Loucy (cell line): Measurements from ENCODE around the gene C17orf113.

ENCODE experiments used
- H2AFZ ChIP-seq: fragments of 200-600 bp; sonication (generic); 2 replicates; pipeline ENCODE4 v1.6.0; 2016; ENCODE audit warnings: antibody characterized with exemption, mild to moderate bottlenecking, low read length, moderate library complexity
- H3F3A ChIP-seq: fragments of 200-600 bp; 2 replicates; pipeline ENCODE4 v1.6.0; 2016; ENCODE audit warnings: antibody characterized with exemption, low read depth, mild to moderate bottlenecking
- H3K27me3 ChIP-seq: fragments of 200-600 bp; sonication (generic); 2 replicates; pipeline ENCODE4 v1.6.1; 2014; ENCODE audit warnings: low read length, mild to moderate bottlenecking; ENCODE audit not compliant: insufficient read depth, poor library complexity, severe bottlenecking
- H3K36me3 ChIP-seq: fragments of 200-600 bp; sonication (generic); 2 replicates; pipeline ENCODE4 v1.6.1; 2016; ENCODE audit warnings: low read length; ENCODE audit not compliant: insufficient read depth
- H3K4me1 ChIP-seq: fragments of 200-600 bp; sonication (generic); 2 replicates; pipeline ENCODE4 v1.5.1; 2014; ENCODE audit warnings: low read length, mild to moderate bottlenecking; ENCODE audit not compliant: insufficient read depth, poor library complexity, severe bottlenecking
- H3K4me2 ChIP-seq: fragments of 200-600 bp; sonication (generic); 2 replicates; pipeline ENCODE4 v1.6.0; 2014; ENCODE audit warnings: antibody characterized with exemption, low read length, low read depth, mild to moderate bottlenecking; ENCODE audit not compliant: poor library complexity, severe bottlenecking
- H3K4me3 ChIP-seq: fragments of 200-600 bp; sonication (generic); 2 replicates; pipeline ENCODE4 v1.5.1; 2014; ENCODE audit warnings: low read length, mild to moderate bottlenecking, mixed read lengths; ENCODE audit not compliant: poor library complexity, severe bottlenecking
- H3K79me2 ChIP-seq: fragments of 200-600 bp; sonication (generic); 2 replicates; pipeline ENCODE4 v1.6.1; 2014; ENCODE audit warnings: low read length; ENCODE audit not compliant: insufficient read depth
- H3K9ac ChIP-seq: fragments of 200-600 bp; sonication (generic); 2 replicates; pipeline ENCODE4 v1.6.0; 2014; ENCODE audit warnings: mild to moderate bottlenecking, low read depth, low read length, moderate library complexity; ENCODE audit not compliant: poor library complexity, severe bottlenecking
- H3K9me2 ChIP-seq: fragments of 200-600 bp; sonication (generic); replicated peaks from 2 replicates; pipeline ENCODE4 v1.6.1; 2016; ENCODE audit warnings: low read depth, low read length, mixed read lengths
- H3K9me3 ChIP-seq: fragments of 200-600 bp; sonication (generic); 2 replicates; pipeline ENCODE4 v1.6.1; 2014; ENCODE audit warnings: mild to moderate bottlenecking, antibody characterized with exemption, low read length, low read depth; ENCODE audit not compliant: insufficient read depth
- H4K20me1 ChIP-seq: fragments of 200-600 bp; sonication (generic); 2 replicates; pipeline ENCODE4 v1.6.0; 2014; ENCODE audit warnings: antibody characterized with exemption, low read length, mild to moderate bottlenecking; ENCODE audit not compliant: insufficient read depth, poor library complexity, severe bottlenecking
- CTCF ChIP-seq: fragments of 200-600 bp; sonication (generic); conservative IDR thresholded peaks from 2 replicates; pipeline ENCODE4 v1.5.1; 2014; ENCODE audit warnings: mild to moderate bottlenecking, antibody characterized with exemption, low read length
- EZH2phosphoT487 ChIP-seq: fragments of 200-600 bp; IDR thresholded peaks from 2 replicates; pipeline ENCODE4 v1.6.1; 2018; ENCODE audit warnings: antibody characterized with exemption, mild to moderate bottlenecking, moderate library complexity, borderline replicate concordance

Gene C17orf113

GRCh38 chr17:42090964-42091790 is 40.8 kb upstream of the C17orf113 start:
- Histone ChIP-seq H3K9ac (no peak overlapping the region), H3K4me3 (no peak overlapping the region), H3K27me3 (no peaks in the 10 kb centered on the region), H3K79me2 (no peaks in the 10 kb centered on the region), H3K4me1 (peaks cover 5% of the 10 kb centered on the region), H3K4me2 (no peak overlapping the region), H3F3A (no peaks in the 10 kb centered on the region), H3K36me3 (no peaks in the 10 kb centered on the region), H4K20me1 (no peaks in the 10 kb centered on the region), H3K9me3 (no peaks in the 10 kb centered on the region), H2AFZ (no peak overlapping the region), H3K9me2 (no peaks in the 10 kb centered on the region)
- no peak for TF ChIP-seq EZH2phosphoT487

- H3K4me2 ChIP-seq, result no peak overlapping the region
- peaks cover 5% of the 10 kb centered on the region for H3K4me1 ChIP-seq
- no peak overlapping the region for H3K9ac ChIP-seq
- H3K9me3 ChIP-seq, result no peaks in the 10 kb centered on the region
- no peaks in the 10 kb centered on the region for H3K36me3 ChIP-seq
- no peaks in the 10 kb centered on the region for H3K79me2 ChIP-seq
- TF ChIP-seq CTCF (no peak), EZH2phosphoT487 (no peak)
- no peaks in the 10 kb centered on the region for H4K20me1 ChIP-seq
- no peaks in the 10 kb centered on the region for H3K27me3 ChIP-seq
- H3F3A ChIP-seq, result no peaks in the 10 kb centered on the region
- no peak overlapping the region for H3K4me3 ChIP-seq
- H2AFZ ChIP-seq, result no peak overlapping the region
- no peaks in the 10 kb centered on the region for H3K9me2 ChIP-seq
These were observed 38.3 kb upstream of the C17orf113 start for GRCh38 chr17:42088736-42089135.

GRCh38 chr17:42087736-42088705 is 37.6 kb upstream of the C17orf113 start:
- Histone ChIP-seq H3K9me2 (no peaks in the 10 kb centered on the region), H3K4me3 (no peak overlapping the region), H2AFZ (no peak overlapping the region), H4K20me1 (no peaks in the 10 kb centered on the region), H3K9ac (no peak overlapping the region), H3F3A (no peaks in the 10 kb centered on the region), H3K79me2 (no peaks in the 10 kb centered on the region), H3K9me3 (no peaks in the 10 kb centered on the region), H3K27me3 (no peaks in the 10 kb centered on the region), H3K36me3 (no peaks in the 10 kb centered on the region), H3K4me1 (peaks cover 5% of the 10 kb centered on the region), H3K4me2 (no peak overlapping the region)
- TF ChIP-seq CTCF (no peak), EZH2phosphoT487 (no peak)
